ENCODE measurements around the gene NXPH2. TPM values are rescaled to one million over a fixed set of nuclear protein-coding genes. Genes with fewer than 3 reads are reported as not detected.

Gene NXPH2
- total and polyA plus RNA-seq, 2 donors (not counting 3 experiments of a cell fraction or from before 2014, with no cell fraction given): not detected

DNA sequence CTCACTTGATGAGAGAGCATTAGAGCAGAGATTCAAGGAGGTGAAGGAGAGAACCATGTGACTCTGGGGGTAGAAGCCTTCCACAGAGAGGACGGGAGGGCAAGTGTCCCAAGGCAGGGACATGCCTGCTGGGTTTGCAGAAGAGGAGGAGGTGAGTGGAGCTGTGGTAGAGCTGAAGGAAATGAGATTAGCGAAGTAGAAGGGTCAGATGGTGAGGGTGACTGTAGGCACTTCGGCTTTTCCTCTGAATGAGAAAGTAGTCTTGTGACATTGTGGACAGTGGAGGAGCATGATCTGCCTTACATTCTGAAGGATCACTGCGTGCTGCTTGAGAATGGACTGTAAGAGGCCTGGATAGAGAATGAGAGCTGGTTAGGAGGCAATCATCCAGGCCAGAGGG lies 126.0 kb downstream of the NXPH2 start:
- Histone ChIP-seq H3K4me3 (replicated peaks in 1 of 3; ENCODE audit: insufficient read depth in 1 of 3, low read depth in 1 of 3, low read length in 3 of 3) (no peak overlapping the region), H3K4me1 (ENCODE audit: control insufficient read depth, extremely low read depth, insufficient read depth, low read length) (no peaks in the 10 kb centered on the region), H3K27ac (ENCODE audit: insufficient read depth, low read depth, low read length) (no peak overlapping the region), H4K20me1 (replicated peaks; ENCODE audit: control insufficient read depth, extremely low read depth, insufficient read depth, low read length) (no peaks in the 10 kb centered on the region), H3K9me3 (replicated peaks; ENCODE audit: control insufficient read depth, insufficient read depth, low read length) (no peaks in the 10 kb centered on the region), H2AFZ (ENCODE audit: low read depth, low read length) (no peak overlapping the region), H3K27me3 (ENCODE audit: control insufficient read depth in 2 of 2, insufficient read depth in 2 of 2, low read length in 2 of 2) (no peaks in the 10 kb centered on the region), H3K9me1 (replicated peaks; ENCODE audit: control insufficient read depth, extremely low read depth, insufficient read depth, low read length) (no peaks in the 10 kb centered on the region), H3K4me2 (ENCODE audit: insufficient read depth, low read length) (no peak overlapping the region), H3K79me2 (ENCODE audit: control insufficient read depth, insufficient read depth, low read length) (no peaks in the 10 kb centered on the region), H3K36me3 (ENCODE audit: control insufficient read depth in 2 of 2, extremely low read depth in 1 of 2, insufficient read depth in 2 of 2, low read length in 2 of 2) (no peaks in the 10 kb centered on the region), H3K9ac (replicated peaks; ENCODE audit: extremely low read depth, insufficient read depth, low read length) (no peak overlapping the region)
- no peak for DNase-seq (ENCODE audit: low read depth, low spot score)
- POLR2A ChIA-PET: no interaction called here
- intact Hi-C loops (cut with micrococcal nuclease): no loop called here
- TF ChIP-seq MYC (IDR thresholded peaks at IDR 0.05; ENCODE audit: low read depth, low read length) (no peak), GATA2 (IDR thresholded peaks at IDR 0.05; ENCODE audit: insufficient read depth, insufficient read length, low read depth, low read length) (no peak), POLR2AphosphoS5 (IDR thresholded peaks at IDR 0.05; ENCODE audit: insufficient read depth, low read depth, low read length) (no peak), POLR2A (IDR thresholded peaks at IDR 0.05; ENCODE audit: low read depth, low read length) (no peak), JUN (IDR thresholded peaks at IDR 0.05; ENCODE audit: borderline replicate concordance, insufficient read depth, insufficient read length, low read depth) (no peak), FOS (IDR thresholded peaks at IDR 0.05; ENCODE audit: borderline replicate concordance, insufficient read depth, low read length) (no peak), EZH2 (IDR thresholded peaks at IDR 0.05; ENCODE audit: borderline replicate concordance, low read depth, low read length, severe bottlenecking) (no peak)
- TF ChIP-seq, protein P1, sequence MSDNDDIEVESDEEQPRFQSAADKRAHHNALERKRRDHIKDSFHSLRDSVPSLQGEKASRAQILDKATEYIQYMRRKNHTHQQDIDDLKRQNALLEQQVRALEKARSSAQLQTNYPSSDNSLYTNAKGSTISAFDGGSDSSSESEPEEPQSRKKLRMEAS (IDR thresholded peaks at IDR 0.05; ENCODE audit: insufficient read depth, insufficient read length): no peak
- TF ChIP-seq, protein P2, sequence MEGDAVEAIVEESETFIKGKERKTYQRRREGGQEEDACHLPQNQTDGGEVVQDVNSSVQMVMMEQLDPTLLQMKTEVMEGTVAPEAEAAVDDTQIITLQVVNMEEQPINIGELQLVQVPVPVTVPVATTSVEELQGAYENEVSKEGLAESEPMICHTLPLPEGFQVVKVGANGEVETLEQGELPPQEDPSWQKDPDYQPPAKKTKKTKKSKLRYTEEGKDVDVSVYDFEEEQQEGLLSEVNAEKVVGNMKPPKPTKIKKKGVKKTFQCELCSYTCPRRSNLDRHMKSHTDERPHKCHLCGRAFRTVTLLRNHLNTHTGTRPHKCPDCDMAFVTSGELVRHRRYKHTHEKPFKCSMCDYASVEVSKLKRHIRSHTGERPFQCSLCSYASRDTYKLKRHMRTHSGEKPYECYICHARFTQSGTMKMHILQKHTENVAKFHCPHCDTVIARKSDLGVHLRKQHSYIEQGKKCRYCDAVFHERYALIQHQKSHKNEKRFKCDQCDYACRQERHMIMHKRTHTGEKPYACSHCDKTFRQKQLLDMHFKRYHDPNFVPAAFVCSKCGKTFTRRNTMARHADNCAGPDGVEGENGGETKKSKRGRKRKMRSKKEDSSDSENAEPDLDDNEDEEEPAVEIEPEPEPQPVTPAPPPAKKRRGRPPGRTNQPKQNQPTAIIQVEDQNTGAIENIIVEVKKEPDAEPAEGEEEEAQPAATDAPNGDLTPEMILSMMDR (IDR thresholded peaks at IDR 0.05; ENCODE audit: extremely low read depth in 1 of 2, insufficient read depth in 1 of 2, low read depth in 1 of 2, low read length in 2 of 2): no peak
- CTCF ChIA-PET: no interaction called here
- BruUV-seq (replicated peaks): no TSS peak
- no peak for FAIRE-seq
- dilution Hi-C loops (cut with MboI; ENCODE audit: extremely low pct_ligation_motif_present, low sequenced_read_pairs): no loop called here

Measured in endothelial cell of umbilical vein (primary cell).